HepG2 (cell line): ENCODE measurements around the gene TKTL1. TPM values are rescaled to one million over a fixed set of nuclear protein-coding genes. Genes with fewer than 3 reads are reported as not detected.

ENCODE experiments used
- BRF2 ChIP-seq: sonication (generic); formaldehyde crosslinking; IDR thresholded peaks from 2 replicates; pipeline ENCODE4 v1.8.1; 2022; ENCODE audit warnings: mild to moderate bottlenecking, missing genetic modification reagents
- ESRRA ChIP-seq: sonication (generic); formaldehyde crosslinking; IDR thresholded peaks from 2 replicates; pipeline ENCODE4 v1.5.1; 2020; ENCODE audit warnings: mild to moderate bottlenecking, low read depth, missing genetic modification reagents
- FOSL2 ChIP-seq: sonication (generic); formaldehyde crosslinking; IDR thresholded peaks from 2 replicates; pipeline ENCODE4 v1.4.0; 2020; ENCODE audit warnings: missing genetic modification reagents
- HMG20A ChIP-seq: IDR thresholded peaks from 2 replicates; pipeline ENCODE4 v1.6.1; 2016; ENCODE audit warnings: borderline replicate concordance
- JUN ChIP-seq: sonication (generic); formaldehyde crosslinking; IDR thresholded peaks from 2 replicates; pipeline ENCODE4 v1.4.0; 2020; ENCODE audit warnings: mild to moderate bottlenecking, missing genetic modification reagents
- KLF12 ChIP-seq: sonication (generic); formaldehyde crosslinking; IDR thresholded peaks from 2 replicates; pipeline ENCODE4 v1.4.0; 2020; ENCODE audit warnings: missing genetic modification reagents, borderline replicate concordance
- NCOR1 ChIP-seq: fragments of 200-600 bp; sonication (generic); IDR thresholded peaks from 2 replicates; pipeline ENCODE4 v1.7.0; 2017; ENCODE audit warnings: antibody characterized with exemption, low read length, borderline replicate concordance
- NKX3-1 ChIP-seq: sonication (generic); formaldehyde crosslinking; IDR thresholded peaks from 2 replicates; pipeline ENCODE4 v1.5.0; 2020; ENCODE audit warnings: missing genetic modification reagents
- RARA ChIP-seq: IDR thresholded peaks from 2 replicates; pipeline ENCODE4 v1.6.1; 2016; ENCODE audit warnings: missing genetic modification reagents, missing compliant biosample characterization
- SOX5 ChIP-seq: IDR thresholded peaks from 2 replicates; pipeline ENCODE4 v1.6.1; 2016; ENCODE audit warnings: borderline replicate concordance
- TEAD3 ChIP-seq: optimal IDR thresholded peaks from 2 replicates; pipeline ENCODE3; 2016; ENCODE audit warnings: borderline replicate concordance
- THYN1 ChIP-seq: sonication (generic); formaldehyde crosslinking; IDR thresholded peaks from 2 replicates; pipeline ENCODE4 v1.8.1; 2023; ENCODE audit warnings: low read depth, mild to moderate bottlenecking, moderate library complexity, missing genetic modification reagents, borderline replicate concordance
- ZFX ChIP-seq: sonication (generic); formaldehyde crosslinking; IDR thresholded peaks from 2 replicates; pipeline ENCODE4 v1.4.0; 2020; ENCODE audit warnings: mild to moderate bottlenecking, low read depth, missing genetic modification reagents, moderate library complexity
- ZIK1 ChIP-seq: sonication (generic); formaldehyde crosslinking; IDR thresholded peaks from 2 replicates; pipeline ENCODE4 v1.5.0; 2020; ENCODE audit warnings: mild to moderate bottlenecking, low read depth, missing genetic modification reagents, borderline replicate concordance
- ZNF12 ChIP-seq: sonication (generic); formaldehyde crosslinking; IDR thresholded peaks from 2 replicates; pipeline ENCODE4 v1.5.0; 2020; ENCODE audit warnings: missing genetic modification reagents
- ZNF609 ChIP-seq: sonication (generic); formaldehyde crosslinking; IDR thresholded peaks from 2 replicates; pipeline ENCODE4 v1.4.0; 2020; ENCODE audit warnings: mild to moderate bottlenecking, missing genetic modification reagents, borderline replicate concordance
- ZNF687 ChIP-seq: sonication (generic); formaldehyde crosslinking; IDR thresholded peaks from 2 replicates; pipeline ENCODE4 v1.5.1; 2020; ENCODE audit warnings: mild to moderate bottlenecking, missing genetic modification reagents, moderate library complexity
- ZSCAN12 ChIP-seq: sonication (generic); formaldehyde crosslinking; IDR thresholded peaks from 2 replicates; pipeline ENCODE4 v1.9.0; 2021; ENCODE audit warnings: mild to moderate bottlenecking, missing genetic modification reagents
- ZSCAN31 ChIP-seq: sonication (generic); formaldehyde crosslinking; IDR thresholded peaks from 2 replicates; pipeline ENCODE4 v1.5.0; 2020; ENCODE audit warnings: low read depth, mild to moderate bottlenecking, missing genetic modification reagents
- polyA plus RNA-seq, 8 experiments: library from polyadenylated mRNA; depleted of rRNA in 3 of 8; stranded (reverse) in 7 of 8; unstranded in 1 of 8; fragments of >200 nt; fragmentation: Illumina TruSeq in 4 of 8; extraction: Trizol in 4 of 8; gene quantifications; 2 replicates each; pipeline versions ENCODE4 v1.2.1 to v1.2.3, GENCODE V29; 2011 to 2016; ENCODE audit warnings: low read depth in 4 of 8, missing spikeins in 1 of 8, mixed read lengths in 1 of 8; ENCODE audit not compliant: insufficient read depth in 1 of 8
- total RNA-seq, 5 experiments: library from RNA; depleted of rRNA; stranded (reverse); fragments of >200 nt; fragmentation: Illumina TruSeq; extraction: Trizol; gene quantifications; 2 replicates each; pipeline ENCODE4 v1.2.3, GENCODE V29; 2016; ENCODE audit warnings: low read depth in 1 of 5

TKTL1 gene
- total and polyA plus RNA-seq, 2 of the 13 experiments (the other 11 are each of a cell fraction or from before 2014, with no cell fraction given), result not detected

GRCh38 chrX:154358829-154359228 lies 63.2 kb downstream of the TKTL1 start (continued):
- TF ChIP-seq BRF2 (CRISPR knock-in tag), result no peak
- no peak for TF ChIP-seq ZIK1 (CRISPR knock-in tag)
- no peak for TF ChIP-seq ZNF12 (CRISPR knock-in tag)
- peak; percentile 60; the same call in 1 of the 2 replicates for TF ChIP-seq ESRRA (CRISPR knock-in tag)
- peak; percentile 62; the same call in 1 of the 2 replicates for TF ChIP-seq RARA (CRISPR knock-in tag)
- no peak for TF ChIP-seq ZSCAN31
- TF ChIP-seq NCOR1, result peak; percentile 34; the same call in 1 of the 2 replicates
- no peak for TF ChIP-seq NKX3-1 (CRISPR knock-in tag)
- TF ChIP-seq THYN1 (CRISPR knock-in tag), result no peak
- TF ChIP-seq ZFX (CRISPR knock-in tag), result peak; percentile 56; the same call in 1 of the 2 replicates
- no peak for TF ChIP-seq KLF12
- TF ChIP-seq SOX5 (CRISPR knock-in tag), result no peak
- no peak for TF ChIP-seq JUN (CRISPR knock-in tag)
- TF ChIP-seq ZNF609 (CRISPR knock-in tag), result peak; percentile 49; the same call in 1 of the 2 replicates
- TF ChIP-seq HMG20A (CRISPR knock-in tag), result no peak
- no peak for TF ChIP-seq FOSL2 (CRISPR knock-in tag)
- TF ChIP-seq TEAD3 (CRISPR knock-in tag), result peak; percentile 44
- TF ChIP-seq ZSCAN12 (CRISPR knock-in tag), result no peak
- peak; percentile 81 for TF ChIP-seq ZNF687 (CRISPR knock-in tag)
